Measurements from ENCODE around the gene ZNF225.
"Not testable (repeated sequence)": the region's sequence is repeated elsewhere in the genome, so short reads cannot be mapped to it uniquely, and the experiment has no call there.

ZNF225 gene

DNA sequence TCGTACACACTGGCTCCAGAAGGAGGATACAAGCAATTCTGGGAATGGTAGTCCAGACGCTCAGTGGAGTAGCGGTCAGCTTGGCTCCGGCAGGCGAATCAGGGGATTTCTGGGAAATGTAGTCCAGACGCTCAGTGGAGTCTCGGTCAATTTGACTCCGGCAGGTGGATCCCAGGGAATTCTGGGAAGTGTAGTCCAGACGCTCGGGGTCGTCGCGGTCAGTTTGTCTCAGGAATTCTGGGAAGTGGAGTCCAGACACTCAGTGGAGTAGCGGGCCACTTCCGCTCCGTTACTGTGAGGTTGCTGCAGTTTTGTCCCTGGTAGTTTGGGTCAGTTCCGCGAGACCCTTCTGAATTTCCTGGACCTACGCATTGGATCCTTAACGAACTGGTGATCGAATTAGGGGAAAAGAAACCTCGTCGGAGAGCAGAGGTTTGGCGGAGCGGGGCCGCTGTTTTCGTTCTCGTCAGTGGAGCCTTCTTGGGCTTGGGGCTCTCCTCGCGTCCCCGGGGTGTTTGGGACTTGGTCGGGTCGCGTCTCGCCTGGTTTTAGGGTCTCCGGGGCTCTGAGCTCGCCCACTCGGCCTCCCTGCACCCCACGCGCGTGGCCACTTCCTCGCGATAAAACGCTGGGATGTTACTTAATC lies at the start of gene ZNF225:
ZNF225 (plus strand) TSS at position 262 of the 646 bp plus-strand sequence. CDS start 2,429 bp downstream, outside the sequence.
- peak; percentile 96 for DNase-seq

- DNase-seq, result no peak
Observed at GRCh38 chr19:44066305-44066704, 46.9 kb upstream of the ZNF225 start.

DNA sequence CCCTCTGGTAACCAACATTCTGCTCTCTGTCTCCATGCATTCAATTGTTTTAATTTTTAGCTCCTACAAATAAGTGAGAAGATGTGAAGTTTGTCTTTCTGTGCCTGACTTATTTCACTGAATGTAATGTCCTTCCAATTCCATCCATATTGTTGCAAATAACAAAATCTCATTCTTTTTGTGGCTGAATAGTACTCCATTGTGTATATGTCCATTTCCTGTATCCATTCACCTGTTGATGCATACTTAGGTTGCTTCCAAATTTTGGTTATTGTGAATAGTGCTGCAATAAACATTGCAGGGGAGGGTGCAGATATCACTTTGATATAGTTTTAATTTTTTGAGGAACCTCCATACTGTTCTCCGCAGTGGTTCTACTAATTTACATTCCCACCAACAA lies 43.8 kb upstream of the ZNF225 start:
- no peak for DNase-seq

DNA sequence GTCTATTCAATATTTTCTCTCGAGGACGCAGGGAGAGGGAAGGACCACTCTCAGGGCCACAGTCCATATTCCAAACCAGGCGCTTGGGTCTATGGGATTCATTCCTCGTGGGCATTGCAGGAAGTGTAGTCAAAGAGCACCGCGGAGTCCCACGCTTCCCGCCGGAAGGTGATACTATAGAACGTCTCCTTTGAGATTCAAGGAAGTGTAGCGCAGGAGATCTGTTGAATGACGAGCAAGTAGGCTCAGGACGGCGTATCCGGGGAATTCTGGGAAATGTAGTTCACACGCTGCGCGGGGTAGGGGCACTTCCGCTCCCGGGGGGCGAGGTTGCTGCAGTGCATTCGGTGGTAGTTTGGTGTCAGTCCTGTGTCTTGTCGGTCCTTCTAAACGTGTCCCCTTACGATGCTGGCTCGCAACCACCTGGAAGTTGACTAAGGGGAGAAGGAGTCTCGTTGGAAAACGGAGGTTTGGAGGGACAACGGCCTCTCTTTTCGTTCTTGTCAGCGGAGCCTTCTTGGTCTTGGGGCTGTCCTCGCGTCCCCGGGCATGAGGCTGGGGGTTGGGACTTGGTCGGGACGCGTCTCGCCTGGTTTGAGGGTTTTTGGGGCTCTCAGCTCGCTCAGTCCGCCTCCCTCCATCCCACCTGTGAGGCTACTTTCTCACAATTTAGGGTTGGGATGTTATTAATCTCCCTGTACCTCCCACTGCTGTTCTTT lies 41.2 kb upstream of the ZNF225 start, which contains the start of gene ZNF284:
ZNF284 (plus strand) TSS at position 336 of the 719 bp plus-strand sequence. CDS start 4,231 bp downstream, outside the sequence.
- DNase-seq, result peak; percentile 74

- DNase-seq, result no peak
Observed at GRCh38 chr19:44072543-44073401, 40.4 kb upstream of the ZNF225 start.

DNA sequence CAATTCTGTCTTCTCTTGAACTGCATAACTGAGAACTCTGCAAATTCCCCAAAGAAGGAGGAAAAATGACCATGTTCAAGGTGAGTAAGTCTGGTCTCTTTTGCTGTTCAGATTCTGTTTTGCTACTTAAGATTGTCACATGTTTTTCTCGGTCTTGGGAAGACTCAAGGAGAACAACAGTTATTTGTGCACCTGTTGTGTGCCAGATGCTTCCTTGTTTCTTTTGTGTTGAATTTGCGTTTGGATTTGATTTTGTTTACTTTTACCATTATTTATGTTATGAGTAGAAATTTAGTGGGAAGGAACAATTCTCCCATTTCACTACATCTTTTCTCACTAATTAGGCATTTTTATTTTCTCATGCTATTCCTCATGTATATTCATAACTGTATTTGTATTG lies 36.9 kb upstream of the ZNF225 start:
- no peak for DNase-seq

GRCh38 chr19:44092108-44092507 lies 21.1 kb upstream of the ZNF225 start:
- DNase-seq, result no peak

GRCh38 chr19:44093931-44094765 lies 19.1 kb upstream of the ZNF225 start, which contains the start of gene ZNF224:
TSS of gene ZNF224 (plus strand) at chr19:44094361. CDS start at chr19:44097874, 3,513 bp downstream.
- peak; percentile 84 for DNase-seq

DNA sequence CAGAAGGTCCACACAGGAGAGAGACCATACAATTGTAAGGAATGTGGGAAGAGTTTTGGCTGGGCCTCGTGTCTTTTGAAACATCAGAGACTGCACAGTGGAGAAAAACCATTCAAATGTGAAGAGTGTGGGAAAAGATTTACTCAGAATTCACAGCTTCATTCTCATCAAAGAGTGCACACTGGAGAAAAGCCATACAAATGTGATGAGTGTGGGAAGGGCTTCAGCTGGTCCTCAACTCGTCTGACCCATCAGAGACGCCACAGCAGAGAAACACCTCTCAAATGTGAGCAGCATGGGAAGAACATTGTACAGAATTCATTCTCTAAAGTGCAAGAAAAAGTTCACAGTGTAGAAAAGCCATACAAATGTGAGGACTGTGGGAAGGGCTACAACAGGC lies 5.4 kb upstream of the ZNF225 start:
- DNase-seq, result no peak

- no peak for DNase-seq
Observed at GRCh38 chr19:44109458-44109857, 3.7 kb upstream of the ZNF225 start.

GRCh38 chr19:44111910-44112463 lies 1.2 kb upstream of the ZNF225 start:
- DNase-seq, result peak; percentile 55

- no peak for DNase-seq
Observed at GRCh38 chr19:44112802-44113137, 429 bp upstream of the ZNF225 start.

DNA sequence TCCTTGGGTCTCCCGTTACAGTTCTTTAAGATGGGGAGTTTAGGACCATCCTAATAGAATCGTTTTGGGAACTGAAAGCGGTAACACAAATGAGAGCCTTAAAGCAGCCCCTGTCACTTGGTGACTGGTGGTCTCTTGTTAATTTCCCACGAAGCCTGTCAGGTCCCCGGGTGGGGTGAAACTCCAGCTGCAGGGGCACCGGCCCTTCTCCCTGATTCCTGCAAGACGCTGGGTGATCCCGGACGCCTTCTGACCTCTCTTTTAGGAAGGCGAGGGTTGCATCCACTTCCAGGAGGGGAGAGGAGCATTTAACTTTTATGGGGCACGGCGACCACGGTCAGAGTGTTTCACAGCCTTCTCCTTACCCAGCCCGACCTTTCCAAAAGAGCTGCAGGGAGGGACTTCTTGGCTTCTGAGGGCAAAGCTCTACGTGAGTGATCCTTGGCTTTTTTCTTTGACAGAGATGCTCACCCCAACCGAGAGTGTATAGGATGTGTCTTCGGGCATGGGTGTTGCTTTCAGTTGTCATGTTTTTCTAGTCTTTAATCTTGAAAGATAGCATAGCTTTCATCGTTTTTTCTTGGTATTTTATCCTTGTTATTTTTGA lies 688 bp downstream of the ZNF225 start:
- no peak for DNase-seq

DNA sequence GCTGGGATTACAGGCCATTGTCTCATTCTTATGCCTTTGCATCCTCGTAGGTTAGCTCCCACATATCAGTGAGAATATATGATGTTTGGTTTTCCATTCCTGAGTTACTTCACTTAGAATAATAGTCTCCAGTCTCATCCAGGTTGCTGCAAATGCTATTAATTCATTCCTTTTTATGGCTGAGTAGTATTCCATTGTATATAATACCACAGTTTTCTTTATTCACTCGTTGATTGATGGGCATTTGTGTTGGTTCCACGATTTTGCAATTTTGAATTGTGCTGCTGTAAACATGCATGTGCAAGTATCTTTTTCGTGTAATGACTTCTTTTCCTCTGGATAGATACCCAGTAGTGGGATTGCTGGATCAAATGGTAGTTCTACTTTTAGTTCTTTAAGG lies 8.0 kb downstream of the ZNF225 start:
- not testable (repeated sequence) for DNase-seq

GRCh38 chr19:44131955-44132354 lies 18.8 kb downstream of the ZNF225 start:
- DNase-seq, result no peak

DNA sequence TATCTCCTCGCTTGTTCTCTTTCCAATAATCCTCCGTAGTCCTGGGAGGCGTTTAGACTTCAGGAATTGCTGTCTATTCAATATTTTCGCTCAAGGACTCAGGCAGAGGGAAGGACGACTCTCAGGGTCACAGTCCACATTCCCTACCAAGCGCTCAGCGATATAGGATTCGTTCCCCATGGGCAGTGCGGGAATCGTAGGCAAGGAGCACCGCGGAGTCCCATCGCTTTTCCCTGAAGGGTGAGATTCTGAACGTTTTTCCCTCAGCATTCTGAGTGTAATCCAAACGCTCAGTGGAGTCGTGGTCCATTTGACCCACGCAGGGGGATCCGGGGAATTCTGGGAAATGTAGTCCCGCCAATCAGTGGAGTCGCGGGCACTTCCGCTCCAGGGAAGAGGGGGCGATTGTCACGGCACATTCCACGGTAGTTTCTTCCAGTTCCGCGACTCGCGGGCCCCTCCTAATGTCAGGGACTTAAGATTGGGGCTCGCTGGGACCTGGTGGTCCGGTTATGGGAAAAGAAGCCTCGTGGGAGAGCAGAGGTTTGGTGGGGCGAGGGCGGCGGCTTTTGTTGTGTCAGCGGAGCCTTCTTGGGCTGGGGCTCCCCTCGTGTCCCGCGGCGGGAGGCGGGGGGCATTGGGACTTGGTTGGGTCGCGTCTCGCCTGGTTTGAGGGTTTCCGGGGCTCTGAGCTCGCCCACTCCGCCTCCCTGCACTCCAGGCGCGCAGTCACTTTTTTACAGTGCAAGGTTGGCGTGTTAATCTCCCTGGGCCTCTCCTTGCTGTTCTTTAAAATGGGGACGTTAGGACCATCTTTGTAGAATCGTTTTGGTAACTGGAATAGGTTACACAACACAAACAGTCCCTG lies 28.2 kb downstream of the ZNF225 start, which contains the start of gene ZNF234:
ZNF234 (plus strand) TSS at position 364 of the 868 bp plus-strand sequence. CDS start 3,079 bp downstream, outside the sequence.
- peak; percentile 60 for DNase-seq

DNA sequence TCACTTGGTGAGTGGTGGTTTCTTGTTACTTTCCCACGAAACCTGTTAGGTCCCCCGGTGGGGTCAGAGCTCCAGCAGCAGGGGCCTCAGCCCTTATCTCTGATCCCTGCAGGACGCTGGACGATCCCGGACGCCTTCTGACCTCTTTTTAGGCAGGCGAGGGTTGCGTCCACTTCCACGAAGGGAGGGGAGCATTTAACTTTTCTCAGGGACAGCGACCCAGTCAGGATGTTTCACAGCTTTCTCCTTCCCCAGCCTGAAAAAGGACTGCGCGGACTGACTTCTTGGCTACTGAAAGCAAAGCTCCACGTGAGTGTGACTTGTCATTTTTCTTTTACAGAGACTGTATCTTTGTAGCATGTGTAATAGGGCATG lies 28.8 kb downstream of the ZNF225 start:
- DNase-seq, result no peak

GRCh38 chr19:44149776-44150175 lies 36.6 kb downstream of the ZNF225 start:
- DNase-seq, result no peak

- DNase-seq, result no peak
Observed at GRCh38 chr19:44151491-44151890, 38.3 kb downstream of the ZNF225 start.

DNA sequence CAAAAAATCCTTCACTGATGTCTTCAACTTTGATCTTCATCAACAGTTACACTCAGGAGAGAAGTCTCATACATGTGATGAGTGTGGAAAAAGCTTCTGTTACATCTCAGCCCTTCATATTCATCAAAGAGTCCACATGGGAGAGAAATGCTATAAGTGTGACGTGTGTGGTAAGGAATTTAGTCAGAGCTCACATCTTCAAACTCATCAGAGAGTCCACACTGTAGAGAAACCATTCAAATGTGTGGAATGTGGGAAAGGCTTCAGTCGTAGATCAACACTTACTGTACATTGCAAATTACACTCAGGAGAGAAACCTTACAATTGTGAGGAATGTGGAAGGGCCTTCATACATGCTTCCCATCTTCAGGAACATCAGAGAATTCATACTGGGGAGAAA lies 43.3 kb downstream of the ZNF225 start:
- DNase-seq, result no peak

GRCh38 chr19:44163789-44164188 lies 50.6 kb downstream of the ZNF225 start:
- no peak for DNase-seq

All from DMS 273 treated with DMSO at 0.1 percent for 48 hours (cell line).